Psoas muscle (tissue), 8 donors: Measurements from ENCODE around the gene LBHD2. TPM values are rescaled to one million over a fixed set of nuclear protein-coding genes. Genes with fewer than 3 reads are reported as not detected.

Source experiments
- ATAC-seq, 4 donors: fragments of 200-7000 bp; cut with Tn5 transposase; one replicate each; pipeline ENCODE4 v1.9.1; 2020; ENCODE audit warnings: moderate library complexity in 3 of 4, mild to moderate bottlenecking in 2 of 4
- DNase-seq, 2 donors: peaks; one replicate each; pipeline ENCODE4 v3.0.0-alpha.2; 2020
- H3K27ac ChIP-seq: fragments of 200-600 bp; one replicate; pipeline ENCODE4 v1.8.0; 2022
- H3K27me3 ChIP-seq, 3 donors: fragments of 200-600 bp in 1 of 3; one replicate each; pipeline versions ENCODE4 v1.6.1 to v1.8.0; 2013 to 2022; ENCODE audit warnings: low read length in 2 of 3, mild to moderate bottlenecking in 2 of 3, moderate library complexity in 1 of 3; ENCODE audit not compliant: insufficient read depth in 3 of 3
- H3K36me3 ChIP-seq, 2 donors: fragments of 200-600 bp in 1 of 2; one replicate each; pipeline versions ENCODE4 v1.6.1 to v1.8.0; 2013 to 2022; ENCODE audit warnings: low read depth in 1 of 2, mild to moderate bottlenecking in 1 of 2, moderate library complexity in 1 of 2; ENCODE audit not compliant: insufficient read depth in 1 of 2
- H3K4me1 ChIP-seq: fragments of 200-600 bp; one replicate; pipeline ENCODE4 v1.8.0; 2022
- H3K4me3 ChIP-seq: fragments of 200-600 bp; one replicate; pipeline ENCODE4 v1.8.0; 2022; ENCODE audit warnings: mild to moderate bottlenecking
- H3K9me3 ChIP-seq: fragments of 200-600 bp; one replicate; pipeline ENCODE4 v1.8.0; 2022
- CTCF ChIP-seq: fragments of 200-600 bp; IDR thresholded peaks from one replicate; pipeline ENCODE4 v1.8.0; 2022; ENCODE audit warnings: antibody characterized with exemption
- WGBS, 3 donors: extraction: QIAGEN DNeasy Blood & Tissue Kit; methylation state at CpG; one replicate each; pipeline versions ENCODE4 v1.1.6 to v1.1.7; 2013; 5-methylcytosine and 5-hydroxymethylcytosine counted together
- intact Hi-C, 2 donors: fragments of 100-400 bp; cut with DNase I; formaldehyde crosslinking; loops; one replicate each; pipeline versions ENCODE4 v1.11.0 to v1.14.2; 2022
- polyA plus RNA-seq, 3 donors: library from polyadenylated mRNA; stranded (reverse); fragments of 200-250 nt; gene quantifications; one replicate each; pipeline ENCODE4 v1.2.3, GENCODE V29; 2013
- total RNA-seq, 4 donors: library from RNA; stranded (reverse); fragmentation: NEBNext Ultra II Directional in 2 of 4; extraction: Animal tissue kit (Norgen Biotek cat#: 25700) in 2 of 4; gene quantifications; one replicate each; pipeline versions ENCODE4 v1.2.1 to v1.2.4, GENCODE V29; 2021 to 2023
- donor health status: healthy with polysubstance abuse.
- donor health status: DM: no; HTN: no; CAD: no; lungs with moderate emphysema.
- donor health status: Bipolar disorder and iron deficiency.
- donor health status: healthy.
- donor health status: DM: yes; HTN: yes; CAD: no.
- donor health status: DM: no; HTN: no; CAD: no.
- donor health status: DM: no; HTN: no; CAD: no.
- donor health status: DM: yes; HTN: yes; CAD: no.

The LBHD2 gene
- total and polyA plus RNA-seq, 7 donors = not detected

DNA sequence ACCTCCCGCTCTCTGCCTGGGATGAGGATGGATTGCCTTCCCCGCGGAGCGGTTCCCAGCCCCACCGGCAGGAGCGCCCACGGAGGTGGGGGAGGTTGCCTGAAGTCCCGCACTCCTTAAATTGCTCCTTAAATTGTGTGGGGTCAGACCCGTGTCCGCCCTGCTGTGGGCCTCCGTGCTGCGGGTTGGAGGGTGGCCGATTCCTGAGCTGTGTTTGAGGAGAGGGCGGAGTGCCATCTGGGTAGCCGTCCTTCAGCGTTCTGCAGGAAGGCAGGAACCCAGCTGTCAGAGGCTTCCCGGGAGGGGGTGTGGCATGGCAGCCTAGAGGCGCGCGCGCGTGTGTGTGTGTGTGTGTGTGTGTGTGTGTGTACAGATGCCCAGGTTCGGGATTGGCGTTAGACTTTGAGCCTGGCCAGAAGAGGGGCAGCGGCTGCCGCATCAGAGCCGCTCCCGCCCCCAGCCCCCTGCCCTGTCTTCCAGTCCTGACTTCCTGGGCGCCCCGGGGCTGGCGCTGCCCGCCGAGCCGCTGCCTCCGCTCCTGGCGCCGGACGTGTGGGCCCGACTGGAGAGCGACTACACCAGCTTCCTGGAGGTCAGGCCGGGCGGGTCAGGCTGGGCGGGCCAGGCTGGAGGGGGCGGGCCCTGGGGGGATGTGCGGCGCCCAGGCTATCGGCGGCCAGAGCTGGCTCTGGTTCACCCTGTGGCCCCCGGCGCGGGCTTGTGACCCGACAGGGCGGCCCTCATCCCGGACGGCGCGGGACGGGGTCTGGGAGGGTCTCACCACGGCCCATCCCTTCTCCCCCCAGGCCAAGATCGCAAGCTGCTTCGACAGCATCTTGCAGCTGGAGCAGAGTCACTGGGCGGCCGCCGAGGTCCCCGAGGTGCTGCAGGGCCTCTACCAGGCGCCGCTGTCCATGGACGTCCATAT lies 19.7 kb downstream of the LBHD2 start:
- Histone ChIP-seq H3K4me3 (peak overlapping the region; percentile 18), H3K9me3 (no peaks in the 10 kb centered on the region), H3K4me1 (peaks cover 17% of the 10 kb centered on the region), H3K27ac (no peak overlapping the region), H3K27me3 (peaks cover 0 to 57% (median 19%) of the 10 kb centered on the region in 3 donors), H3K36me3 (no peaks in the 10 kb centered on the region)
- DNase-seq (peak; percentile 62 to 77), ATAC-seq (peak; percentile 40 to 59 (median 54))
- intact Hi-C loops = loop anchor here in 1 of 2 donors (2.0 kb wide), 2 partner anchors 81 to 189 kb away; no protein-coding TSS in a partner anchor
- WGBS, 3 donors = 6% methylated on average over 59 to 68 of the region's 68 CpGs
- TF ChIP-seq CTCF = no peak

- DNase-seq (no peak), ATAC-seq (no peak)
- no peak for TF ChIP-seq CTCF
- Histone ChIP-seq H3K36me3 (no peaks in the 10 kb centered on the region), H3K27ac (no peak overlapping the region), H3K27me3 (peaks cover 0 to 51% (median 18%) of the 10 kb centered on the region in 3 donors), H3K4me1 (peaks cover 19% of the 10 kb centered on the region), H3K9me3 (no peaks in the 10 kb centered on the region), H3K4me3 (peak overlapping the region; percentile 18)
- WGBS, 3 donors = 7 to 16% (median 16%) methylated on average over 16 to 20 of the region's 20 CpGs
- intact Hi-C loops = loop anchor here in 1 of 2 donors (2.0 kb wide), 2 partner anchors 80 to 188 kb away; no protein-coding TSS in a partner anchor
Measured at GRCh38 chr14:103104389-103104653, 20.3 kb downstream of the LBHD2 start.

GRCh38 chr14:103104654-103105452 lies 20.8 kb downstream of the LBHD2 start:
- ATAC-seq (peak; percentile 67 to 87 (median 74)), DNase-seq (peak; percentile 68 to 86)
- intact Hi-C loops = loop anchor here (2.0 to 5.0 kb wide), 3 partner anchors 80 to 188 kb away; no protein-coding TSS in a partner anchor
- no peak overlapping the region for H3K4me3 ChIP-seq
- peaks cover 0 to 50% (median 16%) of the 10 kb centered on the region in 3 donors for H3K27me3 ChIP-seq
- H3K27ac ChIP-seq = no peak overlapping the region
- TF ChIP-seq CTCF = peak; percentile 92
- H3K4me1 ChIP-seq = peaks cover 22% of the 10 kb centered on the region
- no peaks in the 10 kb centered on the region for H3K36me3 ChIP-seq
- no peaks in the 10 kb centered on the region for H3K9me3 ChIP-seq
- WGBS, 3 donors = 7 to 9% (median 8%) methylated on average over 50 to 59 of the region's 59 CpGs

DNA sequence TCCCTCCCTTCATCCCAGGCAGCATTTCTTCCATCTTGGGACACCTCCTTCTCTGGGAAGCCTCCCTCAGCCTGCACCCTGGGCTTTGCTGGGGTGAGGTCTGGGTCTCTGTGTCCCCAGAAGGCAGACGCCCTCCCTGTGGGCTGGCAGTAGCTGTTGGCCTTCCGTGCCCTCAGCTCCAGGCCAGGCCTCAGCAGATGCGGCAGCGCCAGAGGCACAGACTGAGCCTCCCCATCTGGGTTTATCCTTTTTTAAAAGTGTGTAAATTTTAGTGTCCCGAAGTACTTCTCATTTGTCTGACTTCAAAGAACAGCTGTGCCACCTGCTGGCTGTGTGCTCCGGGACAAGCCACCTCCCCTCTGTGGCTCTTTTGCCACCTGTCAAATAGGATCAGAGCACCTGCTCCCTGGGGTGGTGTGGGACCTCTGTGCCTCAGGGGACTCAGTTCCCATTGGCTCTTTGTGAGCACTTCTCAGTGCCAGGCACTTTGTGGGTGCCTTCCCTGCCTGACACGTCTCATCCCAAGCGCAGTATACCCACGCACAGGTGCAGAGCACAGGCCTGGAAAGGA lies 21.7 kb downstream of the LBHD2 start:
- peak overlapping the region; percentile 46 for H3K27ac ChIP-seq
- no peak for DNase-seq
- WGBS, 3 donors = 50 to 72% (median 56%) methylated on average over 9 of the region's 9 CpGs
- H3K36me3 ChIP-seq = no peaks in the 10 kb centered on the region
- H3K9me3 ChIP-seq = no peaks in the 10 kb centered on the region
- peaks cover 0 to 42% (median 14%) of the 10 kb centered on the region in 3 donors for H3K27me3 ChIP-seq
- no peak overlapping the region for H3K4me3 ChIP-seq
- H3K4me1 ChIP-seq = peaks cover 30% of the 10 kb centered on the region
- intact Hi-C loops = loop anchor here (2.0 to 5.0 kb wide), 3 partner anchors 79 to 187 kb away; no protein-coding TSS in a partner anchor
- ATAC-seq = no peak
- TF ChIP-seq CTCF = no peak
